ENCODE results near the gene NOD2. TPM values are rescaled to one million over a fixed set of nuclear protein-coding genes. Genes with fewer than 3 reads are reported as not detected.
A peak's percentile ranks its signal among the peaks of the same experiment; 100 is the strongest.

The NOD2 gene
- total RNA-seq, 1 experiment from 2014 or later = not detected

DNA sequence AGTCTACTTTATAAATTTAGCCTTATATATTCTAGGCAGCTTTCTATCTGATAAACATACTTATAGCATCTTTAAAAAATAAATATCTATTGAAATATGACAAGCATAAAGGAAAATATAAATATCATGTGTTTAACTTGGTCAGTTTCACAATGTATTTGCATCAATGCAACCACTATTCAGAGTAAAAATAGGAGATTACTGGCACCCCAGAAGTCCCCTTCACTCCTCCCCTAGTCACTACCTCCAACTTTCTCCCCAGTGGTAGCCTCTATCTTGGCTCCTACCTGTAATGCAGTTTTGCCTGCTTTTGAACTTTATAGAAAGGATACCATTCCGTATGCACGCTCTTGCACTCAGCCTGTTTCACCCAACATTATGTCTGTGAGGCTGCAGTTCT lies 3.2 kb upstream of the NOD2 start:
- no peaks in the 10 kb centered on the region for H3K9me2 ChIP-seq (replicated peaks; ENCODE audit: insufficient read depth, low read length)
- H3K4me1 ChIP-seq (ENCODE audit: low read length) = no peaks in the 10 kb centered on the region
- H3K36me3 ChIP-seq (ENCODE audit: insufficient read depth, low read length) = no peaks in the 10 kb centered on the region
- H2AFZ ChIP-seq (ENCODE audit: low read length) = no peak overlapping the region
- no peak overlapping the region for H3K4me3 ChIP-seq (ENCODE audit: low read length)
- H3K4me2 ChIP-seq (ENCODE audit: low read depth, low read length, poor library complexity, severe bottlenecking) = no peak overlapping the region
- no peak for DNase-seq
- no peaks in the 10 kb centered on the region for H3K79me2 ChIP-seq (ENCODE audit: low read length)
- no peak overlapping the region for H3K27ac ChIP-seq (ENCODE audit: low read length)
- H3K9ac ChIP-seq (ENCODE audit: low read length) = no peak overlapping the region
- no peaks in the 10 kb centered on the region for H3K9me3 ChIP-seq (ENCODE audit: low read length)
- no peaks in the 10 kb centered on the region for H3K27me3 ChIP-seq (ENCODE audit: low read length)
- H4K20me1 ChIP-seq (ENCODE audit: insufficient read depth, low read depth, low read length) = no peaks in the 10 kb centered on the region

DNA sequence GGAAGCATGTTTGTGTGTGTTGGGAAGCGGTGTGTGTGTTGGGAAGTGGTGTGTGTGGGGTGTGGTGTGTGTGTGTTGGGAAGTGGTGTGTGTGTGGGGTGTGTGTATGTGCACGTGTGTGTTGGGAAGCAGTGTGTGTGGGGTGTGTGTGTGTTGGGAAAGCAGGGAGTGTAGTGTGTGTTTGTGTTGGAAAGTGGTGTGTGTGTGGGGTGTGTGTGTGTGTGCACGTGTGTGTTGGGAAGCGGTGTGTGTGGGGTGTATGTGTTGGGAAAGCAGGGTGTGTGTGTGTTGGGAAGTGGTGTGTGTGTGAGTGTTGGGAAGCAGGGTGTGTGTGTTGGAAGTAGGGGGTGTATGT lies 785 bp upstream of the NOD2 start:
- H3K4me1 ChIP-seq (ENCODE audit: low read length) = no peaks in the 10 kb centered on the region
- H3K27ac ChIP-seq (ENCODE audit: low read length) = no peak overlapping the region
- no peak for DNase-seq
- H3K4me2 ChIP-seq (ENCODE audit: low read depth, low read length, poor library complexity, severe bottlenecking) = no peak overlapping the region
- no peaks in the 10 kb centered on the region for H3K79me2 ChIP-seq (ENCODE audit: low read length)
- no peak overlapping the region for H3K4me3 ChIP-seq (ENCODE audit: low read length)
- no peak overlapping the region for H2AFZ ChIP-seq (ENCODE audit: low read length)
- H3K27me3 ChIP-seq (ENCODE audit: low read length) = no peaks in the 10 kb centered on the region
- H3K9ac ChIP-seq (ENCODE audit: low read length) = no peak overlapping the region
- no peaks in the 10 kb centered on the region for H3K36me3 ChIP-seq (ENCODE audit: insufficient read depth, low read length)
- H3K9me2 ChIP-seq (replicated peaks; ENCODE audit: insufficient read depth, low read length) = no peaks in the 10 kb centered on the region
- no peaks in the 10 kb centered on the region for H3K9me3 ChIP-seq (ENCODE audit: low read length)
- no peaks in the 10 kb centered on the region for H4K20me1 ChIP-seq (ENCODE audit: insufficient read depth, low read depth, low read length)

DNA sequence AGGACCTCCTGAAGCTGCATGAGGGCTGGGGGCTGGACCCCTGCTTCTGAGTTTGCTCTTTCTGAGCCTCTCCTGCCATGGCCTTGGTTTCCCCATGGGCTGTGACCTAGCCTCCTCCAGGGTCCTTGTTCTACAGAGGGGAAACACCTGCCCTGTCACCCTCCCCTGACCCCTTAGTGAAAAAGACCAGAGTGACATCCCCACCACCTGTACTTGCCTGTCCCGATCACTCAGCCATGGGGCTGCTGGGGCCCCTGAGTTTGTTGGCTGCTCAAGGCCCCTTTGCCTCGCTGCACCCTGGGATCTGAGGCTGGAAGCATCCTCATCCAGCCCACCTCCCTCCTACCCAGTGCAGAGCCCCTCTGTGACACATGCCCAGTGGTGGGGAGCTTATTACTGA lies 800 bp downstream of the NOD2 start:
- Histone ChIP-seq H3K4me2 (ENCODE audit: low read depth, low read length, poor library complexity, severe bottlenecking) (no peak overlapping the region), H3K9ac (ENCODE audit: low read length) (no peak overlapping the region), H3K4me3 (ENCODE audit: low read length) (no peak overlapping the region), H3K27me3 (ENCODE audit: low read length) (no peaks in the 10 kb centered on the region), H3K4me1 (ENCODE audit: low read length) (peaks cover 3% of the 10 kb centered on the region; the same call in 1 of the 2 replicates), H3K9me2 (replicated peaks; ENCODE audit: insufficient read depth, low read length) (no peaks in the 10 kb centered on the region), H3K9me3 (ENCODE audit: low read length) (no peaks in the 10 kb centered on the region), H3K79me2 (ENCODE audit: low read length) (no peaks in the 10 kb centered on the region), H3K36me3 (ENCODE audit: insufficient read depth, low read length) (no peaks in the 10 kb centered on the region), H3K27ac (ENCODE audit: low read length) (no peak overlapping the region), H2AFZ (ENCODE audit: low read length) (no peak overlapping the region), H4K20me1 (ENCODE audit: insufficient read depth, low read depth, low read length) (no peaks in the 10 kb centered on the region)
- no peak for DNase-seq

DNA sequence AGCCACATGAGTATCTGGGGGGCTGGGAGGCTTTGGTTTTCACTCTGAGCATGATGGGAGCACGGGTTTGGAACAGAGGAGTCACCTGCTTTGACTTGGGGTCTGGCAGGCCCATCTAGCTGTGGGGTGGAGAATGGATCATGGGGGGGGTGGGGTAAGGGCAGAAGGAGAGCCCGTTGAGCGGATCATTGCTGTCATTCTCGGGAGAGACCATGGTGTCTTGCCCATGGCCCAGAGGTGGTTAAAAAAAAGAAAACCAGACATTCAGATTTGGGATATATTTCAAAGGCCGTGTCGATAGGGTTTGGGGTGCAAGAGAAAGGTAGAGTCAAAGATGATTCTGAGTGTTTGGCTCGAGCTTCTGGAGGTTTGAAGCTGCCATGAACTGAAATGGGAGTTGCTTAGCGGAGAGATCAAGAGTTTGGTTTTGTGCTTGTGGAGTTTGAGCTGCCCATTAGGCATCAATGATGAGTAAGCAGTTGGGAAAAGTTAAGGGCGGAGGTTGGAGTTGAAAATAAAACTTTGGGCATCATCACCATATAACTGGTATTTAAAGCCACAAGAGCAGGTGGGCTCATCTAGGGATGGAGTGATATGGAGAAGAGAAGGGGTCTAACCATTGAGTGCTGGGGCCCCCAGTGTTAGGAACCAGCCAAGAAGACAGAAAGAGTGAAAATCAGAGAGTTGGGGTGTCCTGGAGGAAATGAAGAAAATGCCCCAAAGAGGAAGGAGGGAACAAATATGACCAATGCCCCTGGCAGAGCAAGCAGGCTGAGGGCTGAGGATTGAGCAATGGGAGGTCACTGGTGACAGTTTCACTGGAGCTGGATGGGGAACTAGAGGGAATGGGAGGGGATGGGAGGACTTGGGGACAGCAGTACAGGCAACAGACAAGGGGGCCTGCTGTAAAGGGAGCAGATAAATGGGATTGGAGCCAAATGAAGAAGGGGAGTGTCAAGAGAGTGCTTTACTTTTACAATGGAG lies 1.9 kb downstream of the NOD2 start:
- H2AFZ ChIP-seq (ENCODE audit: low read length) = no peak overlapping the region
- no peak for DNase-seq
- H3K4me1 ChIP-seq (ENCODE audit: low read length) = peaks cover 3% of the 10 kb centered on the region; the same call in 1 of the 2 replicates
- H3K27me3 ChIP-seq (ENCODE audit: low read length) = no peaks in the 10 kb centered on the region
- no peaks in the 10 kb centered on the region for H3K36me3 ChIP-seq (ENCODE audit: insufficient read depth, low read length)
- no peak overlapping the region for H3K4me2 ChIP-seq (ENCODE audit: low read depth, low read length, poor library complexity, severe bottlenecking)
- H3K79me2 ChIP-seq (ENCODE audit: low read length) = no peaks in the 10 kb centered on the region
- no peak overlapping the region for H3K27ac ChIP-seq (ENCODE audit: low read length)
- no peak overlapping the region for H3K9ac ChIP-seq (ENCODE audit: low read length)
- no peaks in the 10 kb centered on the region for H4K20me1 ChIP-seq (ENCODE audit: insufficient read depth, low read depth, low read length)
- no peak overlapping the region for H3K4me3 ChIP-seq (ENCODE audit: low read length)
- H3K9me2 ChIP-seq (replicated peaks; ENCODE audit: insufficient read depth, low read length) = no peaks in the 10 kb centered on the region
- no peaks in the 10 kb centered on the region for H3K9me3 ChIP-seq (ENCODE audit: low read length)

DNA sequence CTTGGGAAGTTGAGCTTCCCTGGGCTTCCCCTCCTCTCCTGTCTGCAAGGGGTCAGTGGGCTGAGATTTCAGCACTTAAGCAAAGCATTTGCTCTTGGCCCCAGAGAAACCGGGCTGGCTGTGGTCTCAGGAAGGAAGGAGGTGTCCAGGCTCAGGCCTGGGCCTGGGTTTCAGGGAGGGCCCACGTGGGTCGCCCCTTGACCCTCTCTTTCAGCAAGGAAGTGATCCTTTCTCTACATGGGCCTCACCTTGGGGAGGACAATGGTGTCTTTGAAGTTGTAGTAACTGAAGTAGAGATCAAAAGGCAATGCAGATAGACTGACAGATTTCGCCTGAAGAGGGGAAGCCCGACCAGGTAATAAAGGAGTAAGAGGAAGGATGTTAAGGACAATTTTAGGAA lies 2.7 kb downstream of the NOD2 start:
- H3K4me2 ChIP-seq (ENCODE audit: low read depth, low read length, poor library complexity, severe bottlenecking) = no peak overlapping the region

DNA sequence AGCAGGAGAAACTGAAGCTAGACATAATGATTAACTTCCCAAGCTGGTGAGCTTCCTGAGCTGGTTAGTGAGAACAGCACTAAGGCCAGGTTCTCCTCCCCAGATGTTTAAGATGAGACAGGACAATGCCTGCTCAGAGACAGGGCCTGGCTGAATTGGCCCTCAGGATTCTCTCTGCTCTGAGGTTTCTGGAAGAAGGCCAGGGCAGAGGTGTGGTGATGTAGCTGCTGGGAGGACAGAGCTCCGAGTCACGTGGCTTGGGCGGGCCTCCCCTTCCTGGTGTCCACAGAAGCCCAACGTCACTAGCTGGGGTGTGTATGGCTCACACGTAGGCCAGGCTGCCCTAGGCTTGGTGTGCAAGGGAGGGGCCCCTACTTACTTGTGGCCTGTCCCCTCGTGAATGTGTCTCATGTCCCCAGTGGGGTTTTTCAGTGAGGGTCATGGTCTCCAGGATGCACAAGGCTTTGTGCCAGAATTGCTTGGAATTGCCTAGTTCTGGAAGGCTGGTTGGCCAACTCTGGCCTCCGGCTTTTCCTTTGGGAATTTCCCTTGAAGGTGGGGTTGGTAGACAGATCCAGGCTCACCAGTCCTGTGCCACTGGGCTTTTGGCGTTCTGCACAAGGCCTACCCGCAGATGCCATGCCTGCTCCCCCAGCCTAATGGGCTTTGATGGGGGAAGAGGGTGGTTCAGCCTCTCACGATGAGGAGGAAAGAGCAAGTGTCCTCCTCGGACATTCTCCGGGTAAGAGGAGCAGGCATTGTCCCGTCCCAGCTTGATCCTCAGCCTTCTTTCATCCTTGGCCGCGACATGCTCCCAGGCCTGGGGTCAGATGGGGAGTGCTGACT lies 3.4 kb downstream of the NOD2 start:
- DNase-seq = peak; percentile 47
- Histone ChIP-seq H4K20me1 (ENCODE audit: insufficient read depth, low read depth, low read length) (no peaks in the 10 kb centered on the region), H3K4me2 (ENCODE audit: low read depth, low read length, poor library complexity, severe bottlenecking) (no peak overlapping the region), H3K4me1 (ENCODE audit: low read length) (peaks cover 3% of the 10 kb centered on the region; the same call in 1 of the 2 replicates), H2AFZ (ENCODE audit: low read length) (peak overlapping the region; percentile 62; the same call in 1 of the 2 replicates), H3K9me3 (ENCODE audit: low read length) (no peaks in the 10 kb centered on the region), H3K4me3 (ENCODE audit: low read length) (no peak overlapping the region), H3K79me2 (ENCODE audit: low read length) (no peaks in the 10 kb centered on the region), H3K27ac (ENCODE audit: low read length) (no peak overlapping the region), H3K27me3 (ENCODE audit: low read length) (no peaks in the 10 kb centered on the region), H3K9me2 (replicated peaks; ENCODE audit: insufficient read depth, low read length) (no peaks in the 10 kb centered on the region), H3K36me3 (ENCODE audit: insufficient read depth, low read length) (no peaks in the 10 kb centered on the region), H3K9ac (ENCODE audit: low read length) (no peak overlapping the region)

More for the DNA sequence above, 2.7 kb downstream of the NOD2 start:
- Histone ChIP-seq H4K20me1 (ENCODE audit: insufficient read depth, low read depth, low read length) (no peaks in the 10 kb centered on the region), H3K9me3 (ENCODE audit: low read length) (no peaks in the 10 kb centered on the region), H3K27me3 (ENCODE audit: low read length) (no peaks in the 10 kb centered on the region), H3K9ac (ENCODE audit: low read length) (no peak overlapping the region), H3K9me2 (replicated peaks; ENCODE audit: insufficient read depth, low read length) (no peaks in the 10 kb centered on the region), H3K36me3 (ENCODE audit: insufficient read depth, low read length) (no peaks in the 10 kb centered on the region), H3K4me1 (ENCODE audit: low read length) (peaks cover 3% of the 10 kb centered on the region; the same call in 1 of the 2 replicates), H3K4me3 (ENCODE audit: low read length) (no peak overlapping the region), H3K79me2 (ENCODE audit: low read length) (no peaks in the 10 kb centered on the region), H2AFZ (ENCODE audit: low read length) (no peak overlapping the region), H3K27ac (ENCODE audit: low read length) (no peak overlapping the region)
- no peak for DNase-seq

DNA sequence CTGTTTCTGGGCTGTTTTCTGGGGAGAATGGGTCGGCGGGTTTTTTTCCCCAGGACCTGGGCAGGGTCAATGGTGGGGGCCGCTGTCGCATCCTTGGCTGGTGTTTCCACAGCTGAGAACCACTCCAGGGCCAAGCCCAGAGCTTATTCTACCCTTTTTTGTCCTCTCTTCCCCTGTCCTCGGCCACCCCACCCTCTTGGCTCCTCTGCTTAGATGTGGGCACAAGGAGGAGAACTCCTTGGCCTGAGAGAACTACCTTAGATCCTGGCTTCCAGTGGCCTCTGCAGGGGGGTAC lies 4.0 kb downstream of the NOD2 start:
- Histone ChIP-seq H3K9ac (ENCODE audit: low read length) (no peak overlapping the region), H3K9me2 (replicated peaks; ENCODE audit: insufficient read depth, low read length) (no peaks in the 10 kb centered on the region), H3K4me2 (ENCODE audit: low read depth, low read length, poor library complexity, severe bottlenecking) (peak overlapping the region; percentile 66), H4K20me1 (ENCODE audit: insufficient read depth, low read depth, low read length) (no peaks in the 10 kb centered on the region), H3K4me1 (ENCODE audit: low read length) (peaks cover 3% of the 10 kb centered on the region; the same call in 1 of the 2 replicates), H2AFZ (ENCODE audit: low read length) (no peak overlapping the region), H3K27me3 (ENCODE audit: low read length) (no peaks in the 10 kb centered on the region), H3K79me2 (ENCODE audit: low read length) (no peaks in the 10 kb centered on the region), H3K9me3 (ENCODE audit: low read length) (no peaks in the 10 kb centered on the region), H3K4me3 (ENCODE audit: low read length) (peak overlapping the region; percentile 59; the same call in 1 of the 2 replicates), H3K36me3 (ENCODE audit: insufficient read depth, low read length) (no peaks in the 10 kb centered on the region), H3K27ac (ENCODE audit: low read length) (no peak overlapping the region)
- DNase-seq = no peak
